AG10803 (cell line): ENCODE results near the gene A2M.

Experiments
- DNase-seq: peaks from one replicate; pipeline ENCODE4 v3.0.0; 2010; ENCODE audit warnings: low read depth
- H3K4me3 ChIP-seq: 2 replicates; pipeline ENCODE4 v1.5.1; 2011; ENCODE audit warnings: mild to moderate bottlenecking, low read length, control low read depth
- CTCF ChIP-seq: conservative IDR thresholded peaks from 2 replicates; pipeline ENCODE4 v1.5.1; 2011; ENCODE audit warnings: mild to moderate bottlenecking, low read length, control low read depth, inconsistent platforms

A2M gene

GRCh38 chr12:9079082-9079481 lies 36.6 kb downstream of the A2M start:
- no peak for DNase-seq
- H3K4me3 ChIP-seq: no peak overlapping the region
- TF ChIP-seq CTCF: no peak

- DNase-seq: no peak
- no peak overlapping the region for H3K4me3 ChIP-seq
- TF ChIP-seq CTCF: no peak
Measured at GRCh38 chr12:9077152-9078031, 38.3 kb downstream of the A2M start.

GRCh38 chr12:9076733-9077132 lies 39.0 kb downstream of the A2M start:
- H3K4me3 ChIP-seq: no peak overlapping the region
- no peak for DNase-seq
- TF ChIP-seq CTCF: no peak

GRCh38 chr12:9075138-9075535 lies 40.6 kb downstream of the A2M start:
- no peak overlapping the region for H3K4me3 ChIP-seq
- DNase-seq: no peak
- TF ChIP-seq CTCF: no peak

- no peak for TF ChIP-seq CTCF
- no peak overlapping the region for H3K4me3 ChIP-seq
- DNase-seq: no peak
Measured at GRCh38 chr12:9074484-9075137, 41.1 kb downstream of the A2M start.

GRCh38 chr12:9073076-9073475 lies 42.6 kb downstream of the A2M start:
- no peak overlapping the region for H3K4me3 ChIP-seq
- TF ChIP-seq CTCF: no peak
- DNase-seq: no peak

GRCh38 chr12:9072481-9073038 lies 43.2 kb downstream of the A2M start:
- H3K4me3 ChIP-seq: no peak overlapping the region
- no peak for TF ChIP-seq CTCF
- no peak for DNase-seq
